HG02885 (cell line): ENCODE results near the gene BRD7.
"Not testable (repeated sequence)": the region's sequence is repeated elsewhere in the genome, so short reads cannot be mapped to it uniquely, and the experiment has no call there.

Experiments
- ATAC-seq: cut with Tn5 transposase; IDR thresholded peaks from one replicate; pipeline ENCODE4 v1.9.1; 2021; ENCODE audit warnings: mild to moderate bottlenecking; ENCODE audit not compliant: unreplicated experiment, poor library complexity

BRD7 gene

GRCh38 chr16:50360033-50360778 lies 8.6 kb downstream of the BRD7 start:
- no peak for ATAC-seq

- ATAC-seq = no peak
These were observed 9.2 kb downstream of the BRD7 start for GRCh38 chr16:50359626-50360025.

- ATAC-seq = no peak
These were observed 13.9 kb downstream of the BRD7 start for GRCh38 chr16:50354629-50355456.

DNA sequence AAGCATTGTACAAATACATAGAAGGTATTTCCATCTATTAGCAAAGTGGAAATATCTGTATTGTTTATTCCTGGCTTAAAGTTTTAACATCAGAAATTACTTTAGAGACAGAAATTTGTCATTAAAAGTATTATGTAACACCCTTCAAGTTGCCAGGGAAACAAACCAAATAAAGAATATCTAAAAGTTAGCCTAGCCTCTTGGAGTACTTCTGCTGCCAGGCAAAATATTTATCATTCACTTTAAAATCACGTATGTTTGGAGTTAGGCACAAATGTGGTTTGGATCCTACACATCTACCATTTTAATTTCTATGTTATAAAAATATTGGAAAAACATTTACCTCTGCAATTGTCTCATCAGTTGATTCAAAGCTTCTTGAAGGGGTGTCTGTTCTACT lies 14.7 kb downstream of the BRD7 start:
- no peak for ATAC-seq

DNA sequence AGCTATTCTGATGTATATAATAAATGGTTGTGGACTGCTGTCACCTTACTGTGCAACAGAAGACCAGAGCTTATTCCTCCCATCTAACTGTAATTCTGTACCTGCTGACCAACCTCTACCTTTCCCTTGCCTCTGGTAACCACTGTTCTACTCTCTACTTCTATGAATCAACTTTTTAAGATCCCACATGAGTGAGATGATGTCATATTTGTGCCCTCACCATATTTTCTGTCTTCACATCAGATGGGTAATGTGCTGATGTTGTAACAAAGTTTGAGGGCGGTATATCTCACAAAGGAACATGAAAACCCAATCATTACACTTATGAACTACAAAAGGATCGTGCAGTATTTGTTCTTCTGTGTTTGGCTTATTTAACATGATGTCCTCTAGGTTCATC lies 16.8 kb downstream of the BRD7 start:
- no peak for ATAC-seq

DNA sequence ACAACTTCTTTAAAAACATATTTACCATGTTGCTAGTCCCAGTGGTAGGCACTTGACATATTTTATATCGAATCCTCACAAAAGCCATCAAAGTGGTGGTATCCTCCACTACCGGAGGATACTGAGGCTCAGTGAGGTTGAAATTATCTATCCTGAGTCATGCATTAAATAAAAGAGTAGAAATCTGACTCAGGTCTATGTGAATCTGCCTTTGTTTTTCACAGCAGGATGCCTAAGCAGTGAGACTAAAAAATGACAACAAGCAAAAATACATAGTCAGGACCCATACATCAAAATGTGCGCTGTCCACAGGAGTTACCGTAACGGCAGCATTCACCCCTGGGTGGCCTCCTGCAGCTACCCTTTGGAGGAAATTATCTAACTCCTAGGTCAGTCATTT lies 17.7 kb downstream of the BRD7 start:
- no peak for ATAC-seq

DNA sequence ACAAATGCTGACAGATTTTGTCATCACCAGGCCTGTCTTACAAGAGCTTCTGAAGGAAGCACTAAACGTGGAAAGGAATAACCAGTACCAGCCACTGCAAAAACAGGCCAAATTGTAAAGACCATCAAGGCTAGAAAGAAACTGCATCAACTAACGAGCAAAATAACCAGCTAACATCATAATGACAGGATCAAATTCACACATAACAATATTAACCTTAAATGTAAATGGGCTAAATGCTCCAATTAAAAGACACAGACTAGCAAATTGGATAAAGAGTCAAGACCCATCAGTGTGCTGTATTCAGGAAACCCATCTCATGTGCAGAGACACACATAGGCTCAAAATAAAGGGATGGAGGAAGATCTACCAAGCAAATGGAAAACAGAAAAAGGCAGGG lies 23.6 kb downstream of the BRD7 start:
- ATAC-seq = not testable (repeated sequence)

DNA sequence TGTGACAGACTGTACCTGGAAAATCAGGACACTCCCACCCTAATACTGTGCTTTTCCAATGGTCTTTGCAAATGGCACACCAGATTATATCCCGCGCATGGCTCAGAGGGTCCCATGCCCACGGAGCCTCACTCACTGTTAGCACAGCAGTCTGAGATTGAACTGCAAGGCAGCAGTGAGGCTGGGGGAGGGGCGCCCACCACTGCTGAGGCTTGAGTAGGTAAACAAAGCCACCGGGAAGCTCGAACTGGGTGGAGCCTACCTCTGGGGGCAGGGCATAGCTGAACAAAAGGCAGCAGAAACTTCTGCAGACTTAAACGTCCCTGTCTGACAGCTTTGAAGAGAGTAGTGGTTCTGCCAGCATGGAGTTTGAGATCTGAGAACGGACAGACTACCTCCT lies 25.2 kb downstream of the BRD7 start:
- ATAC-seq = not testable (repeated sequence)

DNA sequence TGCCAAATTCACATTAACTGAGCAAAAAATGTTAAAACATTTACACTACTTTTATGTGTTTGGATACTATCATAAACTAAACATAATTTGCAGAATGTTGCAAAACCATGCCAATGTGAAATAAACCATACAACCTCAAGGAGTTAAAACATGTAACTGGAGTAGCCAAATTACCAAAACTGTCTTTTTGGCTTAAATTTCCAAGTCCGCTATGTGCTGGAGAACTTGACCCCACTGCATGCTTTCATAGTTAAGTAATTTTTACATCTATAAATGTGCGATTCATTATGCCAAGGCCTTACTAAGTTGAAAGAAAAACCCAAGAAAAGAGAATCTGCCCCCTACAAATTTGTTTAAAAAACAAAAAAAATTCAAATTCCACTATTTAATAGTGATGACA lies 28.2 kb downstream of the BRD7 start:
- no peak for ATAC-seq

GRCh38 chr16:50338371-50339231 lies 30.2 kb downstream of the BRD7 start:
- ATAC-seq = no peak

DNA sequence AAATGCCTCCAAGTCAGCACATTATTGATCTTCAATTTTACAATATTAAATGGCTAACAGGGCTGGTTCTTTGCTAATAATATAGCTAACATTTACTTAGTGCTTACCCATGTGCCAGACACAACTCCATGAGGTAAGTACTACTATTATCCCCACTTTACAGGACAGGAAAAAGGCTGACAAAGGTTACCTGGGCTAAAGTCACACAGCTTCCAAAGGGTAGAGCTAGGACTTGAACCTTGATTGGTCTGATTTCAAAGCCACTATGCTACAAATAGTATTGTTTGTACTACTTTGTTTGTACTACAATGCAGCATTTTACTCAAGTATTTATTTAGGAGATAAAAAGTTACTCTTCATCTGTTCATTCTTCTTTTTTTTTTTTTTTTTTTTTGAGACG lies 31.9 kb downstream of the BRD7 start:
- no peak for ATAC-seq

- ATAC-seq = peak; percentile 68
These were observed 33.4 kb downstream of the BRD7 start for GRCh38 chr16:50335196-50335958.

DNA sequence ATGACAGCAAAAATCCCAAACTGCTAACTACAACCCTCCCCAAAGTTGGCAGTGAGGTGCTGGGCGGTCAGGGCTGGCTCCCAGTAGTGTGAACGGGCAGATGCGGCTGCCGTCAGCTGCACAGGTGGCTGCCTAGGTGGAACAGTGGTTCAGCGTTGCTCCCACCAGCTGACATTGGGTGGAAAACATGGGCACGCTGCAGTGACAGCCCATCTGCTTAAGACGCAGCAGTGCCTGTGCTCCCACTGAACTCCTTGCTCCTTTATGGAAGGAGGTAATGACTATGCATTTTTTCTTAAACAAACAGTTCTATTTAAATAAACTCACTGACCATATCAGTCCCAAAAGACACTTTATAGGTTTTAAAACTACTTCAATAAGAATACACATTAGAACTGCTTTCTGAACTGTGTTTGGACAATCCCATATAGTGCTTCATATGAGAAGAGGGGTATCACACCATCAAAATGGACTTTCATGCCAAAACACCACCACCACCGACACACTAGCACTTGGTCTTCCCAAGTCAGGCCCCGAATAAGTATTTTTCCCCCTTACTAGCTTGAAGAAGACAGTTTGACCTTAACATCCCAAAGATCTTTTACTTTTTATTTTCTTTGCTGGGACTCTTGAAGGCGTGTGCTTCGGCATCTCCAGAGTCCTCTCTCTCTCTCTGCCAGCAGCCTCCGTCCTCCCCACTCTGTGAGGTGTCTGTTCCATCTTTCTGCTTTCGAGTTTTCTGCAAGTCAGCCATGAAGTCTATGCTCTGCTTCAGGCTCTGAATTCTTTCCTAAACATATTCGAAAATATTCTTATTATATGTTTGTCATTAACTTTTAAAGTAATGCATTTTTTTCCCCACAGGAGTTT lies 34.4 kb downstream of the BRD7 start:
- no peak for ATAC-seq

- ATAC-seq = no peak
These were observed 36.2 kb downstream of the BRD7 start for GRCh38 chr16:50332599-50332998.

- ATAC-seq = no peak
These were observed 37.2 kb downstream of the BRD7 start for GRCh38 chr16:50331570-50331969.

DNA sequence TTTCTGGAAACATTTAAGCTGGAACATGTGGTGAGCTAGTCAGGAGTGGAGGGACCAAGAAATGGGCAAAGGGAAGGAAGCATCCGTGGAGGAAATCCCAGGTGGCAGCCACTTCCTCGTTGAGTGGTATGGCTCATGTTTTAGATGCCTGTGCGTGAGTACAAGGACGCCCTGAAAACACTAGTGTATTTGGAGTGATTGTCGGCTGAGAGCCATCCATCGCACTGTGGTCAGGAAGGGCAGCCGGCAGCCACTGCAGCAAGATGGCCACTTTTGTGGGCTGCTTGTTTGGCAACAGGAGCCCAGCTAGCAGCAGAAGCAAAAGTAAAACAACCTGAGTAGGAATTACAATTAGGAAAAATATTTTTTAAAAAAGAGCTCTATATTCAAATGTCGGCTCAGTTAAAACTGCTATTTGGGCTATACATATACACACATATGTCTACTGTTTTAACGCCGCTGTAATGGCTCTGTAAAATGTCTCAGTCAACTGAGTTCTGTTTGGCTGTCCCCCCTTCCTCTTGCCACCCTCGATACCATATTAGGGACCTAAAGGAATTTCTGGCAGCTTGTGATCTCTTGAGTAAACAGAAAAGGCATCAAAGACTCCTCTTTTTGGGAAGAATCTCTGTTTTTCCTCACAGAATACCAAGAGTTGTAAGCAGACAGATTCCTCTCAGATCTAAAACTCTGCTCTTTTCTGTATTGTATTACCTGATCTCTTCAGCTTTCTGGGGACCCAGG lies 39.2 kb downstream of the BRD7 start:
- no peak for ATAC-seq

DNA sequence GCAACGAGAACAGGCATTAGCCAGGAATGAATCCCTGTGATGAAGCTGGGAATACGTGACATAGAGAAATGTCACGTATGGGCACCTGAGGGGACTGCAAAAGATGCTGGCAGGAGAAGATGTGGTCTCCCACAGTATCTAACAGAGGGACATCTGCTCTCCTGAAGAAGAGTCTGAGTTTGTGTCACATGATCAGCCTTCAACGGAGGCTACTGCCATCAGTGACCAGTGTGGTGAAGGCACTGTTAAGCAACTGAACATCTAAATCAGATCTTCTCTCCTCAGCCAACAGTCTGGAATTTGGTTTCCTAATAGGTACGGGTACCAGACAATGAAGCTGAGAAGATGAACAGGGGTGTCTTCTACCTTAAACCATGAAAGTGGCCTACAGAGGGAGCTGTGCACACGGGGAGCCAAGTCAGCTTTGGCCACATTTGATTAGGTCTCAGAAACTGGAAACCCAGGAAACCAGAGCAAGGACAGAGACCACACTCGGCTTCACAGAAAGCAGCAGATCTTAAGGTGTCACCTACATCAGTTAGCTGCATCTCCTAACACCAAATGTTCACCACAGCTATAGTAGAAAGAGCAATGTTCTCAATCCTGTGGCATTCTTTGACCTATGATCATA lies 41.8 kb downstream of the BRD7 start:
- ATAC-seq = peak; percentile 82

DNA sequence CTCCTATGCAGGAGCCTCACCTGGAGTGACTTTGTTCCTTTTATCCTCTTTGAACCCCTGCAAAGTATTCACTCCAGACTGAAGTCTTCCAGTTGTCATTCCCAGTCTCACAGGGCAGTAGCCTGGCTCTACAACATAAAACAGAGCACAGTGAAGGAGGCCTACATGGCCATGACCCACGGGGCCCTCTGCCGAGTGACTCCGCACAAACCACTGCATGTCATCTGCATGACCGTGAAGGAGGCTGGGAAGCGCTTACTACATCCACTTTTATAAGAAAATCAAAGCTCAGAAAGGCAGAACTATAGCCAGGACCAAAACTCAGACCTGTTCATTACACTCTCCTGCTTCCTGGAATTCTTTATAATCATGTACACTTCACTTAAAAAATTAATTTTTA lies 42.5 kb downstream of the BRD7 start:
- no peak for ATAC-seq
